ENCODE results near the gene RNASEH2A. TPM values are rescaled to one million over a fixed set of nuclear protein-coding genes. Genes with fewer than 3 reads are reported as not detected.
"Not testable (repeated sequence)": the region's sequence is repeated elsewhere in the genome, so short reads cannot be mapped to it uniquely, and the experiment has no call there.

Gene RNASEH2A
- total RNA-seq, 3 donors from 2014 or later, result 32.3 to 42.7 (median 39.1) TPM

DNA sequence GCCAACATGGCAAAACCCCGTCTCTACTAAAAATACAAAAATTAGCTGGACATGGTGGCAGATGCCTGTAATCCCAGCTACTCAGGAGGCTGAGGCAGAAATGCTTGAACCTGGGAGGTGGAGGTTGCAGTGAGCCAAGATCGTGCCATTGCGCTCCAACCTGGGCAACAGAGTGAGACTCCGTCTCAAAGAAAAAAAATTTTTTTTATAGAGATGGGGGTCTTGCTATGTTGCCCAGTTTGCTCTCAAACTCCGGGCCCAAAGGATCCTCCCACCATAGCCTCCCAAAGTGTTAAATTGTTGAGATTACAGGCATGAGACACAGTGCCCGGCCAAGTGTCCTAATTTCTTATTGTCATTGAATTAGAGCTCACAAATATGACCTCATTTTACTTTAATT lies 10.8 kb downstream of the RNASEH2A start:
- not testable (repeated sequence) for DNase-seq; ATAC-seq; H3K36me3 Mint-ChIP-seq (ENCODE audit: insufficient read depth); H3K4me3 Mint-ChIP-seq; H3K9me3 Mint-ChIP-seq; H3K27me3 Mint-ChIP-seq (ENCODE audit: low read depth); H3K4me1 Mint-ChIP-seq (ENCODE audit: low read depth)

DNA sequence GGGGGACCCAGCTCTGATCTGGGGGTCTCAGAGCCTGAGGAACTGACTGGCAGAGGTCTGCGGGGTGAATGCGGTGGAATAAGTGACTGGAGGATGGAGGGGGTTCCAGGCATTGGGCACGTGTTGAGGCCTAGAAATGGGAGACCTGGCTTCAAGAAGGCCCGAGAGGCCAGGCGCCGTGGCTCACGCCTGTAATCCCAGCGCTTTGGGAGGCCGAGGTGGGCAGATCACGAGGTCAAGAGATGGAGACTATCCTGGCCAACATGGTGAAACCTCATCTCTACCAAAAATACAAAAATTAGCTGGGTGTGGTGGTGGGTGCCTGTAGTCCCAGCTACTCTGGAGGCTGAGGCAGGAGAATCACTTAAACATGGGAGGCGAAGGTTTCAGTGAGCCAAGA lies 11.4 kb downstream of the RNASEH2A start:
- H3K27me3 Mint-ChIP-seq (ENCODE audit: low read depth); H3K4me3 Mint-ChIP-seq; H3K9me3 Mint-ChIP-seq; H3K4me1 Mint-ChIP-seq (ENCODE audit: low read depth); ATAC-seq; H3K36me3 Mint-ChIP-seq (ENCODE audit: insufficient read depth); DNase-seq: not testable (repeated sequence)

DNA sequence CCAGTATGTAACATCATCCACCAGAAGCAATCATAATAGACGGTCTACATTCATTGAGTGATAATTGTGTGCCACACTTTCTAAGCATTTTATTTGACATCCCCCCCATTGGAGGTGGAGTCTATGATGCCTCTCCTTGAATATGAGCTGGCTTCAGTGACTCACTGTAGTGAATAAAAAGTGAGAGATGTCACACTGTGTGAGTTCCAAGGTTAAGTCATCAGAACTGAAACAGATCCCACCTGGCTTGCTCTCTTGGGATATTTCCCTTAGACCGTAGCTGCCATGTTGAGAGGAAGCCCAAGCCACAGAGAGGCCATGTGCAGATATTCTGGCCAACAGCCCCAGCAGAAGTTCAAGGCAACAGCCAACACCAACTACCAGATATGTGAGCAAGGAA lies 15.4 kb downstream of the RNASEH2A start:
- ATAC-seq (peak; percentile 58 to 67), DNase-seq (no peak)
- Mint-ChIP-seq H3K36me3 (ENCODE audit: insufficient read depth) (no peaks in the 10 kb centered on the region), H3K4me3 (no peak overlapping the region), H3K4me1 (ENCODE audit: low read depth) (peaks cover 5% of the 10 kb centered on the region), H3K9me3 (peaks cover 7% of the 10 kb centered on the region), H3K27me3 (ENCODE audit: low read depth) (peaks cover 20% of the 10 kb centered on the region)

DNA sequence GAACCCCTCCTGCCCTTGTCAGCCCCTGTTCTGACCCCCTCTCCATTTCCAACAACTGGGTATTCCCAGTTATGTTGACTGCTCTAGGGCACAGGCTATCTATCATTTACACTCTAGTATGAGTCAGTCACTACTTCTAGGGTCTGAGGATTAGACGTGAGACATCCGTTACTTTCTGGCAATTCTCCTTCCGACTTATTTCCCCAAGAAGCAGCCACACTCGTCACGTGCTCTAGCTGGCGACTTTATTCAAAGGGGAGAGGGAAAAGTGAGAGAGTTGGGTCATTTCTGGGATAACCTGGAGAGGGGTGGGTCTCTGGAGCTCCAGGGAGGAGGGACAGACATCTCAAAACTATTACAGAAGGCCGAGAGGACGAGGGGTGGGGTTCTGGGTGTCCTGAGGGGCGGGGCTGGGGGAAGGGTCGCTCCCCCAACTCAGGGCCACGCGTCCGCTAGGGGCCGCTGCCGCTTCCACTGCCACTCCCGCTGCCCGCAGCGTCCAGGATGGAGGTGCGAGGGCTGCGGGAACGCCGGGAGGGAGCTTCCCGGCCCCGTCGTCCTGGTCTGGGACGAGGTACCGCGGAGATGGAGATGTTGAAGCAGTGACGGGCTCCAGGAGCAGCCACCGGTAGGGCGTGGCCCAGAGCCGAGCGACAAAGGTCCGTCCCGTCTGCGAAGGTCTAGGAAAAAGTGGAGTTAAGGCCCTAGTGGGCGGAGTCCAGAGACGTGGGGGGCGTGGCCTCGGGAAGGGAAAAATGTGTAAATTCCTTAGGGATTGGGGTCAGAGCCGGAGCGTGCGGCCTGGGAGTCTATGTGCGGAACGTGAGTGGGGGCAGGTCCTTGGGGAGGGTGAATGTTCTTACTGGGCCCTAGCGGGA lies 19.1 kb downstream of the RNASEH2A start:
- peaks cover 7% of the 10 kb centered on the region for H3K9me3 Mint-ChIP-seq

DNA sequence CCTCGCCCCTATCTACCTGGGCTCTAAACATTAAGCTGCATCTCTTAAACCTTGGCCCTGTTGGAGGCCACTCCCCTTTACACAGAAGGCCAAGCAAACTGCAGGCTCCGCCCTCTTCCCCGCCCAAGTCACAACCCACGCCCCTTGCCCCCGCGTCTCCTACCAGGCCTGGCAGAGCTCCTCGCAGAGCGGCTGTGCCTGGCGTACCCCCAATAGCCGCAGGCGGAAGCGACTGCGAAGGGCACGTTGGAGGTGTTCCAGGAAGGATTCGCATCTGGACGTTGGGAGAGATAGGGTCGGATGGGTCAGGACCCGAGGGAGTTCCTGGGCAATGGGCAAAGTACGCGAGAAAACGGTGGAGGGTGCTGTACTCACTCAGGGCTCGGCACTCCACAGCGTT lies 22.1 kb downstream of the RNASEH2A start:
- Mint-ChIP-seq H3K27me3 (ENCODE audit: low read depth) (peaks cover 82% of the 10 kb centered on the region), H3K36me3 (ENCODE audit: insufficient read depth) (no peaks in the 10 kb centered on the region), H3K4me3 (no peak overlapping the region), H3K4me1 (ENCODE audit: low read depth) (peaks cover 15% of the 10 kb centered on the region), H3K9me3 (no peaks in the 10 kb centered on the region)
- ATAC-seq (peak in 1 of 2 donors; percentile 52), DNase-seq (no peak)

More for the DNA sequence above, 19.1 kb downstream of the RNASEH2A start:
- ATAC-seq, result peak; percentile 38 to 47
- DNase-seq, result no peak
- Mint-ChIP-seq H3K4me3 (no peak overlapping the region), H3K36me3 (ENCODE audit: insufficient read depth) (no peaks in the 10 kb centered on the region), H3K4me1 (ENCODE audit: low read depth) (peaks cover 5% of the 10 kb centered on the region), H3K27me3 (ENCODE audit: low read depth) (peaks cover 56% of the 10 kb centered on the region)

DNA sequence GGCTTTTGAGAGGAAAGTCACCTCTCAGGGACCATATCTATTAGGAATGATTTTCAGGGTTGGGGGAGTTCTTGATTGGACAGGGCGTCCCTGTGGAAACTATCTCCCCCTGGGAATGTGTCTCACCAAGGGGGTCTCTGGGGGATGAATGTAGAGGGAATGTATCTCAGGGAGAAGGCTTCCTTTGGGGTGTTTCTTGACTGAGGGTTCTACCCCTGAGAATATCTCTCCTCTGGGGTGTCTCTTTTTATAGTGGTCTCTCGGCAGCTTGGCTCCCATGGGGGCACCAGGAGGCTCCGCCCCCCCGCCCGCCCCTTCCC lies 27.0 kb downstream of the RNASEH2A start:
- ATAC-seq (no peak), DNase-seq (no peak)
- no peaks in the 10 kb centered on the region for H3K9me3 Mint-ChIP-seq
- H3K27me3 Mint-ChIP-seq (ENCODE audit: low read depth), result peaks cover 82% of the 10 kb centered on the region
- H3K36me3 Mint-ChIP-seq (ENCODE audit: insufficient read depth), result no peaks in the 10 kb centered on the region
- peaks cover 21% of the 10 kb centered on the region for H3K4me1 Mint-ChIP-seq (ENCODE audit: low read depth)
- no peak overlapping the region for H3K4me3 Mint-ChIP-seq

DNA sequence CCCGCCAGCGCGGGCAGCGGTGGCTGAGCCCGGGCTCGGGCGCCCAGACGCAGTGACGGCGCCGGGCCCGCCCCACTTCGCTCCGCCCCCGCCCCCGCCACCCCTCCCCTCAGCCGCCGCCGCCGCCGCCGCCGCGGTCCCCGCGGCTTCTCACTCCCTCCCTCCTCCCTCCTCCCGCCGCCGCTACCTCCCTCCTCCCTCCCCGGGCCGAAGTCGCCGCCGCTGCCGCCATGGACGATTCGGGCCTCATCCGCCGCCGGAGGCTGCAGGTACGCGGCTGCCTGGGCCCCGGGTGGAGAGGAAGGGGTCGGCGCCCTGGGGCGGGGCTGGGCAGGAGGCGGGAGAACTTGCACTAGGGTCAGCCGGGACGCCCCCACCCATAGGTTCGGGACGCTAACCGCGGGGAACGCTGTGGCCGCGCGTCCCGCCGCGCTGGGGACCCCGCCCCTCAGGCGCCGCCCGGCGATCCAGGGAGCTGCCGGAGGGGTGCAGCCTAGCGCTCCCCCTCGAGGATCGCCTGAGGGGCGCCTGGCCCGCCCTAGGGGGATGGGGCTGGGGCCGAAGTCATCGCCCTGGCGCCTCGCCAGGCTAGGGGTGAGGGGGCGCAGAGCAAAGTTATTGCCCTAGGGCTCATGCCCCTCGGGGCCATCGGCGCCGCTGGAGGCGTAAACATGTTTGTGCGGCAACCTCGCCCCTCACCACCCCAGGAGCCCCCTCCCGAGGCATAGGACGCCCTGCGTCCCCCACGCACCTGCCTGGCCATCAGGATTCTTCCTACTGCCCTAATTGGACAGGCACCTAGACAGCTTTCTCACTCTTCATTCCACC lies 27.6 kb downstream of the RNASEH2A start:
- Mint-ChIP-seq H3K4me1 (ENCODE audit: low read depth) (peaks cover 22% of the 10 kb centered on the region), H3K4me3 (peak overlapping the region; percentile 44), H3K27me3 (ENCODE audit: low read depth) (peaks cover 80% of the 10 kb centered on the region), H3K9me3 (no peaks in the 10 kb centered on the region), H3K36me3 (ENCODE audit: insufficient read depth) (no peaks in the 10 kb centered on the region)
- peak; percentile 19 for ATAC-seq
- peak; percentile 27 for DNase-seq

DNA sequence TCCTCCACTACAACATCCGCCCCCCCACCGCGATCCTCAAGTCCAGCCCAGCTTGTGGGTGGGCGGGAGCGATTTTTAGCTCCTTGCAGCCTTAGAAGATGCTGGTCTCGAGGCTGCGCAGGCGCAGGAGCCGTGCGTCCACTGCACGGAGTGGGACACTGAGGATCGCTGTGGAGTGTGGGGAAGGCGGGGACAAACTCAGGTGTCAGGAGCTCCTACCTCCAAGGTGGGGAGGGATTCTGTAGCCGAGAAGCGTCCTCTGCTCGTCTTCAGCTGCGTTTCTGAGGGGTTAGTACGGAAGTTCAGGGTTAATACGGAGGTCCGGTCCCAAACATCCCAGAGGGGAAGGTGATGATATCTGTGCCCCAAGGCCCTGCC lies 28.2 kb downstream of the RNASEH2A start, which contains the start of gene RTBDN:
Gene RTBDN, minus strand, starts transcription at position 14 of the 378 bp plus-strand sequence. CDS start 4,600 bp downstream, outside the sequence.
- no peaks in the 10 kb centered on the region for H3K36me3 Mint-ChIP-seq (ENCODE audit: insufficient read depth)
- peak within 1 kb of the TSS; percentile 44 for H3K4me3 Mint-ChIP-seq
- peaks cover 28% of the 10 kb centered on the region for H3K4me1 Mint-ChIP-seq (ENCODE audit: low read depth)

DNA sequence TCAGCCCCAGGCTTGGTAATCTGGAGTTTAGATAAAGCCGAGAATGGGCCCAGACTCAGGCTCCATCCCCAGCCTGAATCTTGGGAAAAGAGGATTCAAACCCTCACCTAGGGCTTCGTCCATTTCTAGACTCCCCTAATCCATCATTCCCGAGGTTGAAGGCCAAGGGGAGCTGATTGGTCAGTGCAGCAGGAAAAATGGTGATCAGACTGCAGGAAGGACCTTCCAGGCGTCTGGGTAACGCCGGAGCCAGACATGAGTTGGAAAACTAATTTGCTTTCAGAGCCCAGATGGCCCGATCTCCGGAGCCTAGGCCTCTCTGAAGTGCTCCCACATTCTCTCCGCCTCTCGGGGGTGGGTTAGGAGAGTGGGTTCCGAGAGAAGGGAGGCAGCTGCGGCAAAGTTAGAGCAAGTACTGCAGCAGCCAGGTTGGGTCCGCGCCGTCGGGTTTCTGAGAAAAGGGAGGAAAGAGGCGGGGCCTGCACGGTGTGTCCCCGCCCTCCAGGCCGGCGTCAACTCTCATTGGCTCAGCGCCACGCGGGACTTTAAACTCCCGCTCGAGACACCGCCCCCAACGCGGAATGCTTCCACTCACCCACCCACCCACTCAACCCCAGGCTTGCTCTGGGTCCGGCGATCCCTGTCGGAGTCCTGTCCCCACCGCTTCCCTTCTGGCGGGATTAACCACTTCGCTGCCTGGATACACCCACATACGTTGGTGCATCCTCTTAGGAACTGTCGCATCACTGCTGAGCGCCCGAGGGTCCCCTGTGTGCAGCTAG lies 28.8 kb downstream of the RNASEH2A start:
- peaks cover 81% of the 10 kb centered on the region for H3K27me3 Mint-ChIP-seq (ENCODE audit: low read depth)
- ATAC-seq (no peak), DNase-seq (no peak)
- no peaks in the 10 kb centered on the region for H3K36me3 Mint-ChIP-seq (ENCODE audit: insufficient read depth)
- peaks cover 29% of the 10 kb centered on the region for H3K4me1 Mint-ChIP-seq (ENCODE audit: low read depth)
- H3K9me3 Mint-ChIP-seq, result no peaks in the 10 kb centered on the region
- no peak overlapping the region for H3K4me3 Mint-ChIP-seq

More for the DNA sequence above, 28.2 kb downstream of the RNASEH2A start, which contains the start of gene RTBDN:
- Mint-ChIP-seq H3K27me3 (ENCODE audit: low read depth) (peaks cover 81% of the 10 kb centered on the region), H3K9me3 (no peaks in the 10 kb centered on the region)
- no peak for DNase-seq
- ATAC-seq, result no peak

DNA sequence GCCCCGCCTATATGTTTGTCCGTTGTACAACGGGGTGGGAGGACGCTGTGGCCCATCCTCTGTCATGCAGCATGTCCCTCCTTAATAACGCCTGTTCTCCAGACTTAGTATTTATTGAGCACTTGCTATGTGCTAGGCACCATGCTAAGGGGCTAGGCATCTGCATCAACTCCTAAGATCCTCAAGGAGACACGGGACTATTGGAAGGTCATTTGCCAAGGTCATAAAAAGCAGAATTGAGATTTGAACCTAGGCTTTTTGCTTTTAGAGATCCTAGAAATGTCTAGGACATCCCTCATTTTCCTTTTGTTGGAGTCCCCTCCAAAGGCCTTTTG lies 30.1 kb downstream of the RNASEH2A start:
- Mint-ChIP-seq H3K9me3 (no peaks in the 10 kb centered on the region), H3K36me3 (ENCODE audit: insufficient read depth) (no peaks in the 10 kb centered on the region), H3K4me1 (ENCODE audit: low read depth) (peaks cover 38% of the 10 kb centered on the region), H3K27me3 (ENCODE audit: low read depth) (peaks cover 81% of the 10 kb centered on the region), H3K4me3 (no peak overlapping the region)
- DNase-seq (no peak), ATAC-seq (no peak)

DNA sequence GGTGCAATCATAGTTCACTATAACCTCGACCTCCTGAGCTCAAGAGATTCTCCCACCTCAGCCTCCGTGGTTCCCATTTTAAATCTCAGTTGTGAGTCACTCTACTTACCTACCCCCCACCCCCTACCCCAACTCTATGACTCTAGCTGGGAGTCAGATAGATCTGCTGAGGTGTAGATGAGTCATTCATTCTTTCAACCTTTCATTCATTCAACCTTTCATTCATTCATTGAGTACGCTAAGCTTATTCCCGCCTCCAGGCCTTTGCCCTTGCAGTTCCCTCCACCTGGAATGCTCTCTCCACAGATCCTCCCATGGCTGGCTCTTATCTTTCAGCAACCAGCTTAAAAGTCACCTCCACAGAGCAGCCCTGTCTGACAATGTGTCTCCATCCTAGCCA lies 30.8 kb downstream of the RNASEH2A start:
- DNase-seq, result no peak
- H3K27me3 Mint-ChIP-seq (ENCODE audit: low read depth), result peaks cover 80% of the 10 kb centered on the region
- peaks cover 37% of the 10 kb centered on the region for H3K4me1 Mint-ChIP-seq (ENCODE audit: low read depth)
- H3K9me3 Mint-ChIP-seq, result no peaks in the 10 kb centered on the region
- no peak overlapping the region for H3K4me3 Mint-ChIP-seq
- peak; percentile 25 to 35 for ATAC-seq
- H3K36me3 Mint-ChIP-seq (ENCODE audit: insufficient read depth), result no peaks in the 10 kb centered on the region

DNA sequence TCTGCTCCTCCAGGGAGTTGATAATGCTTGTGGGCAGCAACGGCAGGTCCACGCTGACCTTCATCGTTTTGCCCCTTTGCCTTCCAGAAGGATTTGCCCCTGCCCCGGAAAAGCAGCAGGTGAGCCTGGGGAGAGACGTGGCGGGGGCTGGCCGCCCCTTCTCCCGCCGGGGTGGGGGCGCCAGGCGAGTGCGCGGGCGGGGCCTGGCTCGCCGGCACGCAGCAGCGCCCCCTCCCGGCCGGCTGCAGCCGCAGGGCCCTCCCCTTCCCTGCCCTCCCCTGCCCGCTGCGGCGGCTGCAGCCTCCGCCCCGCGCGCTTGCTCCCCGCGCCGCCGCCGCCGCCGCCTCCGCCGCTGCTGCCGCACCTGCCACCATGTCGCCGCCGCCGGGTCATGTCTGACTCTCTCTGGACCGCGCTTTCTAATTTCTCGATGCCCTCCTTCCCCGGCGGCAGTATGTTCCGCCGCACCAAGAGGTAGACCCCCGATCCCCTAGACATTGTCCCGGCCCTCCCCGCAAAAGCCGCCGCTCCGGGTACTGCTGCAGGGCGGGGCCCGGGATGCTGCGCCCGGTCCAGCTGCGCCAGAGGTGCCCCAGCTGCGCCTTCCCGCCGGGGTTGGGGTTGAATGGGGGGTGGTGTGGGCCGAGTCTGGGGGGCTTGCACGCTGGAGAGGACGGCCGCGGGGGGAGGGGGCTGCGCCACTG lies 31.9 kb downstream of the RNASEH2A start, which contains the start of gene MAST1:
Gene MAST1, plus strand, starts transcription at position 334 of the 704 bp plus-strand sequence. Its CDS starts 58 bp downstream, at position 392.
- H3K9me3 Mint-ChIP-seq, result no peaks in the 10 kb centered on the region
- DNase-seq (peak; percentile 34), ATAC-seq (peak; percentile 64 to 68)
- peaks cover 30% of the 10 kb centered on the region for H3K4me1 Mint-ChIP-seq (ENCODE audit: low read depth)
- H3K36me3 Mint-ChIP-seq (ENCODE audit: insufficient read depth), result no peaks in the 10 kb centered on the region
- H3K4me3 Mint-ChIP-seq, result peak within 1 kb of the TSS; percentile 48
- peaks cover 80% of the 10 kb centered on the region for H3K27me3 Mint-ChIP-seq (ENCODE audit: low read depth)

DNA sequence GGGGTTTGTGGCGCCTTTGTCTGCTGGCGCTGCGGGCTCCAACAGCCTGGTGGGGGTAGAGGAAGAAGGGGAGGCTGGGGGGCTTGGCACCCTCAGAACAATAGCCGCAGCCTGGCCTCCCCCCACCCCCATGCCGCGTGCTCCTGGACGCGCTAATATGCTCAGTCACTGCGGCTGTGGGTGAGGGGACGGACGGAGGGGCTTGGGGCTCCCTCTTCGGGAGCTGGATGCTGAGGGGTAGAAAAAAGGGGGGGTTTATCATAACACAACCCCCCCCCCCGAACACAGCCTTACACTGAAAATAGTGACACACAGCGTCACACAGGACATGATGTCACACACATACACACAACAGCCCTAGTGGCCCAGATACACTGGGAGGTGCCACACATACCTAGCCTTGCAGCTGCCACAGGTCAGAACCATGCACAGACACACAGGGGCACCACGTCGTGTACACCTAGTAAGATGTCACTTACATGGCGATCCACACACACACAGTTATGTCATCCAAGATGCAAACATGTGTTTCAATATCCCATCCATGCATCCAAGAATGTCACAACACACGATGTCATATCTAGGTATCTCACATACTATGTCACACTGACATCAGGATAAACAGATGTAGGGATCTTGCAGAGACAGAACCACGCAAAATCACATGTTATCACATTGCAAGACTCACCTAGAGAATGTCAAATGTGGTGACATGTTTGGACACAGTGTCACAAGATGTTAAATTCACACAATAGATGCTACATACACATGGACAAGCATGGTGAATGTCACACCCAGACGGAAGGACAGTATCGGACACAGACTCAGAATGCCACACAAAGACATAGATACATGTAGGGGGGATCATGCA lies 32.7 kb downstream of the RNASEH2A start:
- Mint-ChIP-seq H3K27me3 (ENCODE audit: low read depth) (peaks cover 83% of the 10 kb centered on the region), H3K4me1 (ENCODE audit: low read depth) (peaks cover 29% of the 10 kb centered on the region), H3K4me3 (peak overlapping the region; percentile 48), H3K36me3 (ENCODE audit: insufficient read depth) (no peaks in the 10 kb centered on the region), H3K9me3 (no peaks in the 10 kb centered on the region)
- DNase-seq (no peak), ATAC-seq (peak; percentile 31 to 33)
